ENCODE data around the gene TMEM237.

GRCh38 chr2:201622306-201622970 is 20.9 kb downstream of the TMEM237 start:
- TF ChIP-seq CTCF (conservative IDR thresholded peaks at IDR 0.05) (no peak), ZFX (IDR thresholded peaks at IDR 0.05) (no peak)

Measured in C4-2B (cell line).